SK-N-SH (cell line): ENCODE data around the gene PRG2. TPM values are rescaled to one million over a fixed set of nuclear protein-coding genes. Genes with fewer than 3 reads are reported as not detected.

Experiments used
- CTCF ChIA-PET: fragments of 300-600, 350-600 bp; formaldehyde crosslinking; extraction: SDS; loops from one replicate; lab custom pipeline; 2021; lab: Yijun Ruan, JAX
- POLR2A ChIA-PET: fragments of 350-600 bp; sonication (Branson Sonifier 250); formaldehyde crosslinking; extraction: SDS; loops from one replicate; lab custom pipeline; 2020; ENCODE audit warnings: antibody characterized with exemption, inconsistent platforms; lab: Yijun Ruan, JAX
- DNase-seq: peaks from one replicate; pipeline ENCODE4 v3.0.0; 2012
- H2AFZ ChIP-seq: fragments of 200-600 bp; sonication (generic); 2 replicates; pipeline ENCODE4 v1.8.1; 2016; ENCODE audit warnings: antibody characterized with exemption, mild to moderate bottlenecking, low read depth
- H3F3A ChIP-seq: fragments of 200-600 bp; sonication (generic); replicated peaks from 2 replicates; pipeline ENCODE3; 2016; ENCODE audit warnings: antibody characterized with exemption, mild to moderate bottlenecking; ENCODE audit not compliant: insufficient read depth
- H3K27ac ChIP-seq, 2 experiments: fragments of 200-500 bp in 1 of 2; fragments of 200-600 bp in 1 of 2; sonication (Bioruptor generic) in 1 of 2; sonication (generic), shearing (Covaris generic) in 1 of 2; 2 replicates each; pipeline versions ENCODE4 v1.5.1 to v1.6.1; 2014 to 2016; ENCODE audit warnings: low read depth in 2 of 2, inconsistent platforms in 1 of 2, low read length in 1 of 2, mild to moderate bottlenecking in 1 of 2, mixed read lengths in 1 of 2
- H3K27me3 ChIP-seq: fragments of 200-600 bp; sonication (generic), shearing (Covaris generic); 2 replicates; pipeline ENCODE4 v1.6.1; 2016; ENCODE audit warnings: mixed run types; ENCODE audit not compliant: insufficient read depth
- H3K36me3 ChIP-seq, 2 experiments: fragments of 200-500 bp in 1 of 2; fragments of 200-600 bp in 1 of 2; sonication (Bioruptor generic) in 1 of 2; sonication (generic) in 1 of 2; replicated peaks in 1 of 2; 2 replicates each; pipeline versions ENCODE3 to v1.5.1; 2014 to 2016; ENCODE audit warnings: low read length in 1 of 2, mild to moderate bottlenecking in 1 of 2; ENCODE audit not compliant: insufficient read depth in 2 of 2, control insufficient read depth in 1 of 2
- H3K4me1 ChIP-seq, 2 experiments: fragments of 200-500 bp in 1 of 2; fragments of 200-600 bp in 1 of 2; sonication (Bioruptor generic) in 1 of 2; sonication (generic), shearing (Covaris generic) in 1 of 2; 2 replicates each; pipeline versions ENCODE4 v1.5.1 to v1.6.1; 2014 to 2016; ENCODE audit warnings: low read depth in 1 of 2, low read length in 1 of 2, mixed run types in 1 of 2; ENCODE audit not compliant: insufficient read depth in 2 of 2, control insufficient read depth in 1 of 2
- H3K4me2 ChIP-seq: fragments of 200-600 bp; sonication (generic), shearing (Covaris generic); 2 replicates; pipeline ENCODE4 v1.6.1; 2017; ENCODE audit warnings: mixed run types
- H3K4me3 ChIP-seq, 2 experiments: fragments of 200-500 bp in 1 of 2; fragments of 200-600 bp in 1 of 2; sonication (Bioruptor generic) in 1 of 2; sonication (generic), shearing (Covaris generic) in 1 of 2; 2 replicates each; pipeline versions ENCODE4 v1.5.1 to v1.8.1; 2014 to 2016; ENCODE audit warnings: low read depth in 2 of 2, inconsistent platforms in 1 of 2, low read length in 1 of 2, mild to moderate bottlenecking in 1 of 2, mixed read lengths in 1 of 2, moderate library complexity in 1 of 2
- H3K79me2 ChIP-seq: fragments of 200-600 bp; sonication (generic); 2 replicates; pipeline ENCODE4 v1.8.1; 2017; ENCODE audit warnings: mild to moderate bottlenecking; ENCODE audit not compliant: insufficient read depth
- H3K9ac ChIP-seq: fragments of 200-600 bp; sonication (generic); 2 replicates; pipeline ENCODE4 v1.6.1; 2017; ENCODE audit warnings: mixed run types
- H3K9me2 ChIP-seq: fragments of 200-600 bp; sonication (generic); 2 replicates; pipeline ENCODE4 v1.6.1; 2017; ENCODE audit warnings: mixed run types
- H3K9me3 ChIP-seq: fragments of 200-600 bp; sonication (generic); 2 replicates; pipeline ENCODE4 v1.6.1; 2017; ENCODE audit warnings: mixed run types, mild to moderate bottlenecking, moderate library complexity
- H4K20me1 ChIP-seq: fragments of 200-600 bp; sonication (generic); 2 replicates; pipeline ENCODE4 v1.6.1; 2017; ENCODE audit warnings: mild to moderate bottlenecking, mixed run types; ENCODE audit not compliant: insufficient read depth
- CHD2 ChIP-seq: fragments of 150-350 bp; IDR thresholded peaks from 2 replicates; pipeline ENCODE4 v1.6.1; 2018; ENCODE audit warnings: low read length; ENCODE audit not compliant: partially characterized antibody
- CTCF ChIP-seq: fragments of 200-600 bp; sonication (generic); IDR thresholded peaks from 2 replicates; pipeline ENCODE4 v1.6.1; 2017; ENCODE audit warnings: antibody characterized with exemption, mild to moderate bottlenecking, moderate library complexity
- ELF1 ChIP-seq: IDR thresholded peaks from 2 replicates; pipeline ENCODE4 v1.4.0; 2012
- EZH2phosphoT487 ChIP-seq: fragments of 200-600 bp; sonication (generic); IDR thresholded peaks from 2 replicates; pipeline ENCODE4 v1.6.1; 2017; ENCODE audit warnings: low read depth, mixed run types, mild to moderate bottlenecking, antibody characterized with exemption, moderate library complexity, borderline replicate concordance
- FOSL2 ChIP-seq: IDR thresholded peaks from 2 replicates; pipeline ENCODE4 v1.4.0; 2012; ENCODE audit warnings: low read depth, mild to moderate bottlenecking, moderate library complexity, borderline replicate concordance
- FOXJ3 ChIP-seq: sonication (generic); formaldehyde crosslinking; IDR thresholded peaks from 2 replicates; pipeline ENCODE4 v1.5.1; 2020; ENCODE audit warnings: mild to moderate bottlenecking, missing genetic modification reagents
- FOXM1 ChIP-seq: IDR thresholded peaks from 2 replicates; pipeline ENCODE4 v1.4.0; 2012; ENCODE audit warnings: low read depth, mild to moderate bottlenecking
- GABPA ChIP-seq: IDR thresholded peaks from 2 replicates; pipeline ENCODE4 v1.4.0; 2012; ENCODE audit warnings: low read depth, mild to moderate bottlenecking
- JUND ChIP-seq: IDR thresholded peaks from 2 replicates; pipeline ENCODE4 v1.4.0; 2012
- MEF2A ChIP-seq: IDR thresholded peaks from 2 replicates; pipeline ENCODE4 v1.4.0; 2012; ENCODE audit warnings: low read depth, borderline replicate concordance
- MXI1 ChIP-seq: IDR thresholded peaks from 2 replicates; pipeline ENCODE4 v1.6.1; 2012; ENCODE audit warnings: mild to moderate bottlenecking, low read depth, low read length, improper control_type of control experiment
- RAD21 ChIP-seq: IDR thresholded peaks from 2 replicates; pipeline ENCODE4 v1.6.1; 2012; ENCODE audit warnings: mild to moderate bottlenecking, low read length
- RFX5 ChIP-seq: IDR thresholded peaks from 2 replicates; pipeline ENCODE4 v1.6.1; 2012; ENCODE audit warnings: mild to moderate bottlenecking, improper control_type of control experiment, low read length
- RXRA ChIP-seq: IDR thresholded peaks from 2 replicates; pipeline ENCODE4 v1.4.0; 2012; ENCODE audit warnings: low read depth, mild to moderate bottlenecking, borderline replicate concordance
- SIN3A ChIP-seq: IDR thresholded peaks from 2 replicates; pipeline ENCODE4 v1.6.1; 2012; ENCODE audit warnings: low read depth, mild to moderate bottlenecking, low read length, moderate library complexity, borderline replicate concordance
- SMC3 ChIP-seq: IDR thresholded peaks from 2 replicates; pipeline ENCODE4 v1.6.1; 2012; ENCODE audit warnings: low read depth, low read length, improper control_type of control experiment
- TAF1 ChIP-seq: IDR thresholded peaks from 2 replicates; pipeline ENCODE4 v1.6.1; 2012; ENCODE audit warnings: low read depth, mild to moderate bottlenecking, low read length, moderate library complexity, borderline replicate concordance
- TCF12 ChIP-seq: IDR thresholded peaks from 2 replicates; pipeline ENCODE4 v1.4.0; 2012
- TEAD4 ChIP-seq: IDR thresholded peaks from 2 replicates; pipeline ENCODE4 v1.4.0; 2012; ENCODE audit warnings: mild to moderate bottlenecking, borderline replicate concordance; ENCODE audit not compliant: insufficient read depth
- USF1 ChIP-seq: IDR thresholded peaks from 2 replicates; pipeline ENCODE4 v1.4.0; 2012; ENCODE audit warnings: low read depth, borderline replicate concordance
- YY1 ChIP-seq: IDR thresholded peaks from 2 replicates; pipeline ENCODE4 v1.4.0; 2012; ENCODE audit warnings: low read depth, mild to moderate bottlenecking
- ZBTB33 ChIP-seq: IDR thresholded peaks from 2 replicates; pipeline ENCODE4 v1.4.0; 2012; ENCODE audit warnings: low read depth, borderline replicate concordance
- WGBS: methylation state at CpG from one replicate; pipeline ENCODE4 v1.1.6; 2017; ENCODE audit warnings: low lambda C conversion rate; 5-methylcytosine and 5-hydroxymethylcytosine counted together
- polyA plus RNA-seq, 3 experiments: library from polyadenylated mRNA; depleted of rRNA; stranded (reverse); fragments of >200 nt; gene quantifications; 2 replicates each; pipeline ENCODE4 v1.2.3, GENCODE V29; 2012

PRG2 gene
- polyA plus RNA-seq, 1 of the 3 experiments (the other 2 are of a cell fraction): not detected

DNA sequence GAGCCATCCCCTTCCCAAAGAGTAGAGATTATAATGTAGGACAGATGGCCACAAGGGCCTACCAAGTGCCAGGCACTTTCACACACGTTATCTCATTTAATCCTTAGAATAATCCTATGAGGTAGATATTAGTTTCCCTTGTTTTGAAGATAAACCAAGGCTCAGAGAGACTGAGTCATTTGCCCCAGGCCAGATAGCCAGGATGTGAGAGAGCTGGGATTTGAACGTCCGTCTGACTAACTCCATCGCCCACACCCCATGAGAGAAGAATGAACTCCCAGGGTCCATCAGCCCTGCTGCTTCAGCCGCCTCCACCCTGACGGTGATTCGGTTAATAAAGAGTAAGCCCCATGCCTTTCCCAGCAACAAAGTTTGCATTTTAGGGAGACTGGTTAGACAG is 20.2 kb downstream of the PRG2 start:
- Histone ChIP-seq H3K36me3 (no peaks in the 10 kb centered on the region), H4K20me1 (no peaks in the 10 kb centered on the region), H3F3A (no peaks in the 10 kb centered on the region), H3K4me3 (no peak overlapping the region), H3K27me3 (no peaks in the 10 kb centered on the region), H2AFZ (no peak overlapping the region), H3K4me1 (no peaks in the 10 kb centered on the region), H3K79me2 (no peaks in the 10 kb centered on the region), H3K9ac (no peak overlapping the region), H3K9me2 (no peaks in the 10 kb centered on the region), H3K9me3 (no peaks in the 10 kb centered on the region), H3K4me2 (no peak overlapping the region), H3K27ac (no peak overlapping the region)
- POLR2A ChIA-PET: no interaction called here
- TF ChIP-seq ELF1 (no peak), FOXM1 (no peak), TAF1 (no peak), RXRA (no peak), MXI1 (no peak), CTCF (no peak), YY1 (no peak), RAD21 (no peak), FOSL2 (no peak)
- DNase-seq: no peak
- CTCF ChIA-PET: interaction anchor here (1.6 kb wide), 2 partner anchors 20 to 25 kb away, joined by 5 to 8 read pairs; no protein-coding TSS in a partner anchor
- 81% methylated on average over 7 of the region's 7 CpGs for WGBS

- DNase-seq: no peak
- H3K4me3 ChIP-seq: no peak overlapping the region
- H3F3A ChIP-seq: no peaks in the 10 kb centered on the region
- H4K20me1 ChIP-seq: no peaks in the 10 kb centered on the region
- H3K4me1 ChIP-seq: no peaks in the 10 kb centered on the region
- no peaks in the 10 kb centered on the region for H3K36me3 ChIP-seq
- H3K9ac ChIP-seq: no peak overlapping the region
- 0 out of 2 replicates have a peak, but pooled peaks cover 4% of the 10 kb centered on the region for H3K27me3 ChIP-seq
- no peaks in the 10 kb centered on the region for H3K9me3 ChIP-seq
- POLR2A ChIA-PET: no interaction called here
- no peak overlapping the region for H3K27ac ChIP-seq
- CTCF ChIA-PET: interaction anchor here (1.4 to 2.1 kb wide), 2 partner anchors 19 to 276 kb away, joined by 3 to 6 read pairs; no protein-coding TSS in a partner anchor
- no peaks in the 10 kb centered on the region for H3K9me2 ChIP-seq
- no peak overlapping the region for H3K4me2 ChIP-seq
- no peak overlapping the region for H2AFZ ChIP-seq
- 32% methylated on average over 5 of the region's 5 CpGs for WGBS
- no peaks in the 10 kb centered on the region for H3K79me2 ChIP-seq
- TF ChIP-seq TEAD4 (no peak), FOXJ3 (CRISPR knock-in tag) (no peak), USF1 (no peak), SMC3 (no peak), TCF12 (no peak), TAF1 (no peak), JUND (no peak), CHD2 (no peak), GABPA (no peak), CTCF (no peak), FOSL2 (no peak), ELF1 (no peak), ZBTB33 (no peak), MEF2A (no peak), SIN3A (no peak), RAD21 (no peak), RFX5 (no peak), MXI1 (no peak), EZH2phosphoT487 (no peak)
Measured at GRCh38 chr11:57368845-57369232, 21.6 kb downstream of the PRG2 start.
